K562 (cell line): Measurements from ENCODE around the gene POR. TPM values are rescaled to one million over a fixed set of nuclear protein-coding genes. Genes with fewer than 3 reads are reported as not detected.

Source experiments
- CBFA2T2 ChIP-seq: fragments of 450-650 bp; conservative IDR thresholded peaks from 2 replicates; pipeline ENCODE4 v1.6.1; 2017; ENCODE audit warnings: mild to moderate bottlenecking
- EZH2 ChIP-seq: IDR thresholded peaks from 2 replicates; pipeline ENCODE4 v1.6.1; 2012; ENCODE audit warnings: low read depth, mild to moderate bottlenecking, inconsistent platforms, low read length, borderline replicate concordance
- FOXJ3 ChIP-seq: sonication (generic); formaldehyde crosslinking; IDR thresholded peaks from 2 replicates; pipeline ENCODE4 v1.4.0; 2020; ENCODE audit warnings: mild to moderate bottlenecking, missing genetic modification reagents
- MED1 ChIP-seq: sonication (generic); formaldehyde crosslinking; IDR thresholded peaks from 2 replicates; pipeline ENCODE4 v1.8.1; 2023; ENCODE audit warnings: missing genetic modification reagents, borderline replicate concordance
- PHB ChIP-seq: fragments of 250-450 bp; sonication (Bioruptor Pico); IDR thresholded peaks from 2 replicates; pipeline ENCODE4 v1.5.0; 2021
- RBBP5 ChIP-seq: fragments of 200-600 bp; sonication (generic); IDR thresholded peaks from 2 replicates; pipeline ENCODE4 v1.6.1; 2012; ENCODE audit warnings: borderline replicate concordance, mild to moderate bottlenecking, low read length, control low read depth, inconsistent platforms; ENCODE audit not compliant: insufficient read depth, poor library complexity, severe bottlenecking
- SREBF2 ChIP-seq: sonication (generic); formaldehyde crosslinking; IDR thresholded peaks from 2 replicates; pipeline ENCODE4 v1.4.0; 2020; ENCODE audit warnings: mild to moderate bottlenecking, missing genetic modification reagents
- ZC3H11A ChIP-seq: IDR thresholded peaks from 2 replicates; pipeline ENCODE4 v1.6.1; 2012; ENCODE audit warnings: low read depth, low read length, improper control_type of control experiment
- polyA plus RNA-seq, 8 experiments: library from polyadenylated mRNA; depleted of rRNA in 4 of 8; stranded (reverse) in 5 of 8; unstranded in 3 of 8; fragments of >200 nt; fragmentation: Nextera tagmentation in 2 of 8; fragmentation: Illumina TruSeq in 1 of 8; extraction: Ambion mirVana in 2 of 8; extraction: Trizol in 1 of 8; gene quantifications; 2 replicates each; pipeline versions ENCODE4 v1.2.1 to v1.2.3, GENCODE V29; 2011 to 2014; ENCODE audit warnings: inconsistent platforms in 1 of 8, missing spikeins in 1 of 8
- total RNA-seq, 7 experiments: library from RNA; depleted of rRNA in 6 of 7; stranded (reverse); fragments of >200 nt in 6 of 7; fragmentation: Illumina TruSeq in 2 of 7; extraction: Trizol in 2 of 7; gene quantifications; 2 replicates each; pipeline versions ENCODE4 v1.2.1 to v1.2.3, GENCODE V29; 2011 to 2021; ENCODE audit warnings: low replicate concordance in 1 of 7
- TF ChIP-seq, protein P1 (sequence below): IDR thresholded peaks from 2 replicates; pipeline ENCODE4 v1.6.1; 2012; ENCODE audit warnings: low read depth, low read length, improper control_type of control experiment, borderline replicate concordance
- TF ChIP-seq, protein P2 (sequence below): fragments of 250-450 bp; sonication (Bioruptor Pico); IDR thresholded peaks from 2 replicates; pipeline ENCODE4 v1.4.0; 2020
- TF ChIP-seq, protein P3 (sequence below), 2 experiments: fragments of 450-650 bp; IDR thresholded peaks; 2 replicates each; pipeline ENCODE4 v1.6.1; 2016
- TF ChIP-seq, protein P4 (sequence below): sonication (generic); formaldehyde crosslinking; IDR thresholded peaks from 2 replicates; pipeline ENCODE4 v1.8.0; 2022; ENCODE audit warnings: missing genetic modification reagents, mild to moderate bottlenecking, borderline replicate concordance
- TF ChIP-seq, protein P5 (sequence below): sonication (generic); formaldehyde crosslinking; IDR thresholded peaks from 2 replicates; pipeline ENCODE4 v1.5.0; 2020; ENCODE audit warnings: missing genetic modification reagents

POR gene
- total and polyA plus RNA-seq, 9 of the 15 experiments (the other 6 are each of a cell fraction or from before 2014, with no cell fraction given): 4.7 to 142 (median 40.8) TPM

DNA sequence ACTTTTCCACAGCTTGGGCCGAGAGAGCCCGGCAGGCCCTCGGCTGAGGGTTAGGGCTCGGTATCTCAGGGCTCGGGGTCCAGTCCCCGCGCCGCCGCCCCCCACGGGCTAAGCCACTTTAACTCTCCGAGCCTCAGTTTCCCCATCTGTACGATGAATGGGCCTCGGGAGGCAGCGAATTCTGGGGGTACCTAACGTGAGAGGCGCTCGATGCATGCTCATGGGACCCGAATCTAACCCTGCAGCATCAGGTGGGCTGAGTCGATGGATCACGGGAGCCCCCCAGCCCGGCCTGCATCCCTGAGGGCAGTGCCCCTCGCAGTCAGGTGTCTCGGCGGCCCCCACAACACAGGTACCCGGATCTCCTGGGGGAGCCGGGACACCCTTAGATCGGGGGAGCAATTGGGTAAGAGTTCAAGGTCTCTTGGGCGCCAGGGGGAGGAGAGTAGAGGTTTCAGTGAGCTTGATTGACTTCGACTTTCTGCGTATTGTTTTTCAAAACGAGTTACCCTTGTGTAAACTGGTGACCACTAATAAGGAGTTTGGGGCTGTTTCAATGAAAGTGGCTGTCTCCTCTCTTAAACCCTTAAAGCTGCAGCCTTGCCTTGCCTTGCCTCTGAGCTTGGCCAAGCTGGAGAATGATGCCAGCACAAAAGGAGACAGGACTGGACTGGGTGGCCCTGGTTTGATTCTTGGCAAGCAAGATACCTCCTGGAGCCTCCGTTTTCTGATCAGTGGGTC lies 631 bp downstream of the POR start (continued):
- TF ChIP-seq, protein P1, sequence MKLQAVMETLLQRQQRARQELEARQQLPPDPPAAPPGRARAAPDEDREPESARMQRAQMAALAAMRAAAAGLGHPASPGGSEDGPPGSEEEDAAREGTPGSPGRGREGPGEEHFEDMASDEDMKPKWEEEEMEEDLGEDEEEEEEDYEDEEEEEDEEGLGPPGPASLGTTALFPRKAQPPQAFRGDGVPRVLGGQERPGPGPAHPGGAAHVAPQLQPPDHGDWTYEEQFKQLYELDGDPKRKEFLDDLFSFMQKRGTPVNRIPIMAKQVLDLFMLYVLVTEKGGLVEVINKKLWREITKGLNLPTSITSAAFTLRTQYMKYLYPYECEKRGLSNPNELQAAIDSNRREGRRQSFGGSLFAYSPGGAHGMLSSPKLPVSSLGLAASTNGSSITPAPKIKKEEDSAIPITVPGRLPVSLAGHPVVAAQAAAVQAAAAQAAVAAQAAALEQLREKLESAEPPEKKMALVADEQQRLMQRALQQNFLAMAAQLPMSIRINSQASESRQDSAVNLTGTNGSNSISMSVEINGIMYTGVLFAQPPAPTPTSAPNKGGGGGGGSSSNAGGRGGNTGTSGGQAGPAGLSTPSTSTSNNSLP: no peak
- TF ChIP-seq FOXJ3 (CRISPR knock-in tag) (no peak), MED1 (CRISPR knock-in tag) (no peak), CBFA2T2 (no peak), RBBP5 (no peak), PHB (CRISPR knock-in tag) (no peak), ZC3H11A (no peak), SREBF2 (CRISPR knock-in tag) (0 out of 2 replicates have a peak, but pooled peaks have one; percentile 47), EZH2 (no peak)
- TF ChIP-seq, protein P2, sequence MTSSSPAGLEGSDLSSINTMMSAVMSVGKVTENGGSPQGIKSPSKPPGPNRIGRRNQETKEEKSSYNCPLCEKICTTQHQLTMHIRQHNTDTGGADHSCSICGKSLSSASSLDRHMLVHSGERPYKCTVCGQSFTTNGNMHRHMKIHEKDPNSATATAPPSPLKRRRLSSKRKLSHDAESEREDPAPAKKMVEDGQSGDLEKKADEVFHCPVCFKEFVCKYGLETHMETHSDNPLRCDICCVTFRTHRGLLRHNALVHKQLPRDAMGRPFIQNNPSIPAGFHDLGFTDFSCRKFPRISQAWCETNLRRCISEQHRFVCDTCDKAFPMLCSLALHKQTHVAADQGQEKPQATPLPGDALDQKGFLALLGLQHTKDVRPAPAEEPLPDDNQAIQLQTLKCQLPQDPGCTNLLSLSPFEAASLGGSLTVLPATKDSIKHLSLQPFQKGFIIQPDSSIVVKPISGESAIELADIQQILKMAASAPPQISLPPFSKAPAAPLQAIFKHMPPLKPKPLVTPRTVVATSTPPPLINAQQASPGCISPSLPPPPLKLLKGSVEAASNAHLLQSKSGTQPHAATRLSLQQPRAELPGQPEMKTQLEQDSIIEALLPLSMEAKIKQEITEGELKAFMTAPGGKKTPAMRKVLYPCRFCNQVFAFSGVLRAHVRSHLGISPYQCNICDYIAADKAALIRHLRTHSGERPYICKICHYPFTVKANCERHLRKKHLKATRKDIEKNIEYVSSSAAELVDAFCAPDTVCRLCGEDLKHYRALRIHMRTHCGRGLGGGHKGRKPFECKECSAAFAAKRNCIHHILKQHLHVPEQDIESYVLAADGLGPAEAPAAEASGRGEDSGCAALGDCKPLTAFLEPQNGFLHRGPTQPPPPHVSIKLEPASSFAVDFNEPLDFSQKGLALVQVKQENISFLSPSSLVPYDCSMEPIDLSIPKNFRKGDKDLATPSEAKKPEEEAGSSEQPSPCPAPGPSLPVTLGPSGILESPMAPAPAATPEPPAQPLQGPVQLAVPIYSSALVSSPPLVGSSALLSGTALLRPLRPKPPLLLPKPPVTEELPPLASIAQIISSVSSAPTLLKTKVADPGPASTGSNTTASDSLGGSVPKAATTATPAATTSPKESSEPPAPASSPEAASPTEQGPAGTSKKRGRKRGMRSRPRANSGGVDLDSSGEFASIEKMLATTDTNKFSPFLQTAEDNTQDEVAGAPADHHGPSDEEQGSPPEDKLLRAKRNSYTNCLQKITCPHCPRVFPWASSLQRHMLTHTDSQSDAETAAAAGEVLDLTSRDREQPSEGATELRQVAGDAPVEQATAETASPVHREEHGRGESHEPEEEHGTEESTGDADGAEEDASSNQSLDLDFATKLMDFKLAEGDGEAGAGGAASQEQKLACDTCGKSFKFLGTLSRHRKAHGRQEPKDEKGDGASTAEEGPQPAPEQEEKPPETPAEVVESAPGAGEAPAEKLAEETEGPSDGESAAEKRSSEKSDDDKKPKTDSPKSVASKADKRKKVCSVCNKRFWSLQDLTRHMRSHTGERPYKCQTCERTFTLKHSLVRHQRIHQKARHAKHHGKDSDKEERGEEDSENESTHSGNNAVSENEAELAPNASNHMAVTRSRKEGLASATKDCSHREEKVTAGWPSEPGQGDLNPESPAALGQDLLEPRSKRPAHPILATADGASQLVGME (CRISPR knock-in tag): no peak
- TF ChIP-seq, protein P3, sequence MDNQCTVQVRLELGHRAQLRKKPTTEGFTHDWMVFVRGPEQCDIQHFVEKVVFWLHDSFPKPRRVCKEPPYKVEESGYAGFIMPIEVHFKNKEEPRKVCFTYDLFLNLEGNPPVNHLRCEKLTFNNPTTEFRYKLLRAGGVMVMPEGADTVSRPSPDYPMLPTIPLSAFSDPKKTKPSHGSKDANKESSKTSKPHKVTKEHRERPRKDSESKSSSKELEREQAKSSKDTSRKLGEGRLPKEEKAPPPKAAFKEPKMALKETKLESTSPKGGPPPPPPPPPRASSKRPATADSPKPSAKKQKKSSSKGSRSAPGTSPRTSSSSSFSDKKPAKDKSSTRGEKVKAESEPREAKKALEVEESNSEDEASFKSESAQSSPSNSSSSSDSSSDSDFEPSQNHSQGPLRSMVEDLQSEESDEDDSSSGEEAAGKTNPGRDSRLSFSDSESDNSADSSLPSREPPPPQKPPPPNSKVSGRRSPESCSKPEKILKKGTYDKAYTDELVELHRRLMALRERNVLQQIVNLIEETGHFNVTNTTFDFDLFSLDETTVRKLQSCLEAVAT (IDR thresholded peaks at IDR 0.05): 0 out of 4 replicates have a peak, but pooled peaks of 1 of the 2 experiments have one; percentile 4
- TF ChIP-seq, protein P4, sequence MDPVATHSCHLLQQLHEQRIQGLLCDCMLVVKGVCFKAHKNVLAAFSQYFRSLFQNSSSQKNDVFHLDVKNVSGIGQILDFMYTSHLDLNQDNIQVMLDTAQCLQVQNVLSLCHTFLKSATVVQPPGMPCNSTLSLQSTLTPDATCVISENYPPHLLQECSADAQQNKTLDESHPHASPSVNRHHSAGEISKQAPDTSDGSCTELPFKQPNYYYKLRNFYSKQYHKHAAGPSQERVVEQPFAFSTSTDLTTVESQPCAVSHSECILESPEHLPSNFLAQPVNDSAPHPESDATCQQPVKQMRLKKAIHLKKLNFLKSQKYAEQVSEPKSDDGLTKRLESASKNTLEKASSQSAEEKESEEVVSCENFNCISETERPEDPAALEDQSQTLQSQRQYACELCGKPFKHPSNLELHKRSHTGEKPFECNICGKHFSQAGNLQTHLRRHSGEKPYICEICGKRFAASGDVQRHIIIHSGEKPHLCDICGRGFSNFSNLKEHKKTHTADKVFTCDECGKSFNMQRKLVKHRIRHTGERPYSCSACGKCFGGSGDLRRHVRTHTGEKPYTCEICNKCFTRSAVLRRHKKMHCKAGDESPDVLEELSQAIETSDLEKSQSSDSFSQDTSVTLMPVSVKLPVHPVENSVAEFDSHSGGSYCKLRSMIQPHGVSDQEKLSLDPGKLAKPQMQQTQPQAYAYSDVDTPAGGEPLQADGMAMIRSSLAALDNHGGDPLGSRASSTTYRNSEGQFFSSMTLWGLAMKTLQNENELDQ: 0 out of 2 replicates have a peak, but pooled peaks have one; percentile 54
- TF ChIP-seq, protein P5, sequence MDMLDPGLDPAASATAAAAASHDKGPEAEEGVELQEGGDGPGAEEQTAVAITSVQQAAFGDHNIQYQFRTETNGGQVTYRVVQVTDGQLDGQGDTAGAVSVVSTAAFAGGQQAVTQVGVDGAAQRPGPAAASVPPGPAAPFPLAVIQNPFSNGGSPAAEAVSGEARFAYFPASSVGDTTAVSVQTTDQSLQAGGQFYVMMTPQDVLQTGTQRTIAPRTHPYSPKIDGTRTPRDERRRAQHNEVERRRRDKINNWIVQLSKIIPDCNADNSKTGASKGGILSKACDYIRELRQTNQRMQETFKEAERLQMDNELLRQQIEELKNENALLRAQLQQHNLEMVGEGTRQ (CRISPR knock-in tag): 0 out of 2 replicates have a peak, but pooled peaks have one; percentile 2
